Measurements from ENCODE around the gene VOPP1. TPM values are rescaled to one million over a fixed set of nuclear protein-coding genes. Genes with fewer than 3 reads are reported as not detected.
A peak's percentile ranks its signal among the peaks of the same experiment; 100 is the strongest.

Gene VOPP1
- total RNA-seq, 1 donor from 2014 or later: 21.8 TPM

DNA sequence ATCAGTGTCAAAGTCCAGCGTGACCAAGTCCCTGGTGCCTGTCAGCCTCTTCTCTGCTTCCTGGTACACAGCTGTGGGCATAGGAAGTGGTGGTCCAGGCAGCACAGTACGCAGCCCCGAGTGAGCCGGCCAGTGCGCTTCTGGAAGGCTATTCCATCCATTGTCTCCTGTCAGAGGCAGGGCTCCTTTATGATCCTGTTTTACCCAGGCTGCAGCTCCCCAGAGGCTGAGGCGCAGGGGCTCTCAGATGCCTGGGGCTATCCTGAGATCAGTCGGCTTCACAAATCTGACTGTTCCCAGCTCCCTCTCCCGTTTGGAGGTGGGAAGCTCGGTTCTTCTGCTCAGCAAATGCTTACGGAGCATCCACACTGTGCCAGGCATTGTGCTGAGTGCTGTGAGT, 136.8 kb downstream of the VOPP1 start:
- DNase-seq (no peak), ATAC-seq (ENCODE audit: poor library complexity) (no peak)
- intact Hi-C loops (cut with DNase I): loop anchor here (5.0 kb wide), 1 partner anchor 157 kb away; no protein-coding TSS in a partner anchor

DNA sequence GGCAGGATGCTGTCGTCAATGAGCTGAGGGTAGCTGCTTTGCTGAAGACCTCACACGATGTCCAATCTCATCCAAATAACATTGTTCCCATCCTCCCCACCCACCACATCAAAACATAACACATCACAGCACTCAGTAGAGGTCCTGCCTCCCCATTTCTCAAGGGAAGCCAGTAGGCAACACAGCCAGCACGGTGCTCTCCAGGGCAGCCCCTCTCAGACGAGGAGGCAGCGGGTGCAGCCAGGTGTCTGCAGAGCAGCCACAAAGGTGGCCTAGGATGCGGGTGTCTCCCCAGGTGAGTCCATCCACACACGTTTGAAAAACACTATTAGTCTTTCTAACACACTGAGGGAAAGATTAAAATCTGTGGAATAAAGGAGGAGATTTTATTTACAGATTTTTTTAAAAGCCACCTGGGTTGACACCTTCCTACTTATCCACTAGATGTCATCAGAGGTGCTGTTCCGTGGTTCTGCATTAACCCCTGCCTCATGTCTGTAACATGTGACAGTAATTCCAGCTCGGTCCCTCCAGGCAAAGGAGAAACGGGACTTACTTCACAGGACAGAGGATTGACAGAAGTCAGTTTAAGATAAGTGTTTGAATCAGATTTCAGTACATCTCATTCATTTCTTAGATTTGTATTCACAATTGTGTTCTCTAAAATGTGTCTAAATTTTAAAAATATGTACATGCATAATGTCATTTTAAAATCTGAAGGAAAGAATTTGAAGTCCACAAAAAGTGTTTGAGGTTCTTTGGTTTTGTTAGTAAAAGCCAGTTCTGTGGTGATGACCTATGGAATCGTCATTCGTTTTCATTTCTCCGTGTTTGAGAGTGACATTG, 139.1 kb downstream of the VOPP1 start:
- ATAC-seq (ENCODE audit: poor library complexity): peak; percentile 80
- DNase-seq: no peak
- intact Hi-C loops (cut with DNase I): no loop called here

DNA sequence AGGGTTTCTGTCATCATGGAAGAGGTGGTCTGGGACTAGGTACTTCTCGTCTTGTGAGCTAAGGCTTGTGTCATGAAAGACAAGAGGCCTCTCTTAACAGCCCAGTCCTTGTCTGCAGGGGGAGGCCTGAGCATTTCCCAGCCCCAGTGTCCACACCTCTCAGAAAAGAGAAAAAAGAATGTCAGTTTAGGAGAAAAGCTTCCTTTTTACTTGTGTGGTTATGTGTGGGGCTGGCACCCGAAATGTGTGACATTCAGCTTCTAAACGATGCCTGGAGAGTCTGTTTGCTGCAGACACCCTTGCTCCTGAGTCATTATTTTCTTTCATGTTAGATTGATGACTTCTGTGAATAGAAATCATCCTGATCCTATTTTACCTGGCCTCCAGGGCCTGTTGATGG, 139.8 kb downstream of the VOPP1 start:
- intact Hi-C loops (cut with DNase I): no loop called here
- ATAC-seq (ENCODE audit: poor library complexity) (no peak), DNase-seq (no peak)

DNA sequence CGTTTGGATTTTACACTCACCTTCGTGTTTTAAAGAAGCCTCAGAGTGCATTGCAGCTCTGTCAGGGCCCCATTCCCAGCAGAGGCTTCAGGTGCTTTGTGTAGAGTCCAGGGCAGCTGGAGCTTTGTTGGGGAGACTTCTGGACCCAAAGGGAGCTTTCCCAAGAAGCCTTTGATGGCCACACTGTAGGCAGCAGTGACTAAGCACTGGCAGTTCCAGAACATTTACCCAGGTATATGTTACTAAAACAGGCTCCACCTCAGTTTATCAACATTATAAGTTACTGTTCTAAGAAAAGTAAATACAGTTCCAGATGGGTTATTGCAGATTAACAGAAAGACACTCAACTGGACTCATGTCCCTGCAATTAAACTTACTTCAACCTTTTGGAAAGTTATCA, 140.4 kb downstream of the VOPP1 start:
- DNase-seq (no peak), ATAC-seq (ENCODE audit: poor library complexity) (no peak)
- intact Hi-C loops (cut with DNase I): no loop called here

DNA sequence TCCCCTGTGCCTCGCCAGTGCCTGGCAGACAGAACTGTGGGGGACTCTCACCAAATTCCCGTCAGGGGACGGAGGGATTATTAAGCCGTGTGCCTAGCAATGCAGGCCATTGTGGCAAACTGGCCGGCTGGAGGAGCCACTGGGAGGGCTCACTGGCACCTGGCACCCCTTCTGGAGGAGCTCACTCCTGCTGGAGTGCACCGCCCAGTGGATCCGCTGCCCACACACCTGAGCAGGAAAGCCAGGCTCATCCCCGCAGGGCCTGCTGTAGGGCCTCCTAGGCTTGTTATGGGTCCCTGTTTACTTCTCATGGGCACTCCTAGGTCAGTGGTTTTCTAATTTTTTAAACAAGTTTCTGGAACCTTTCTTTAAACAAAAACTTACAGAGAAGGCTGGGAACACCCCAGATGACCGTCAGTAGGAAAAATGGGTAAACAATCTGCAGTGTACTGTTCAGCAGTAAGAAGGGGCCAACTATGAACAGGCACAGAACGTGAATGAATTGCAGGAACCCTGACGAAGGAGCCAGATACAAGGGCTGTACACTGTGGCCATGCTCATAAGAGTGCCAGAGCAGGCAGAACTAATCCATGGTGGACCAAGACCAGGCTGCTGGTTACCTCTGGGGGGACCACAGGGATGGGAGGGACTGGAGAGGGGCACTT, 142.3 kb downstream of the VOPP1 start:
- no peak for ATAC-seq (ENCODE audit: poor library complexity)
- no peak for DNase-seq
- intact Hi-C loops (cut with DNase I): no loop called here

DNA sequence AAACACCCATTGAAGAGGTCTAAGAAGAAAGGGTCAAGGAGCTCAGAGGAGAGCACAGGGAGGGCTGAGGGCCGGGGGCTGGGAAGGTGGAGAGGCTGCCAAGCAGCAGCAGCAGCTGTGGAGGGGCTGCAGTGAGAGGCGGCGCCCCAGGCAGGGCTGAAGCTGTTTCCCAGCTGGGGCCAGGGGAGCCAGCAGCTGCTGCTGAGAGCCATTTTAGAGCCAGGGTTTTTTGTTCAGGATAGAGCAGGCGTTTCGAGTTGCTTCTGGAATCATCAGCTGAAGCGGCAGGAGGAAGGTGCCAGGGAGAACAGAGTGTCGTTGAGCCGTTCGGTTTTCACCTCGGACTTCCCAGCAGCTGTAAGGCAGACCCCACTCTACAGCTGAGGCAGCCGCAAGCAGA, 144.5 kb downstream of the VOPP1 start:
- ATAC-seq (ENCODE audit: poor library complexity) (no peak), DNase-seq (no peak)
- intact Hi-C loops (cut with DNase I): no loop called here

DNA sequence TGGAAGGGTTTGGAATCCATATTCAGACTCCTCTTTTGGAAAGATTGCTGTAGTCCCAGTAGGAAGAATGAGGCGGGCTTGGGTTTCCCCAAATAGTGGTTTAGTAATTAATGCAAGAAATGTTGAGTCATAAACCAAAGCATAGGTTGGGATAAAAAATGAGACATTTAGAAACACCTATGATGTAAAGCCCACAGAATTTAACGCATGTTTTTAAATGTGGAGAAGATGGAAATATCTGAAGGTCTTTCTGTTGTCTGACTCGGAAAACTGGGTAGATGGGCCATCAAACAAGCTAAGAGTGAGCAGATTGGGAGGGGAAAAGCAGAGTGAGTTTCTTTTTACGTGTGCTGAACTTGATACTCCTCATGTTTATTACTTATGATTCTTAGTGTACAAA, 145.0 kb downstream of the VOPP1 start:
- no peak for DNase-seq
- no peak for ATAC-seq (ENCODE audit: poor library complexity)
- intact Hi-C loops (cut with DNase I): no loop called here

DNA sequence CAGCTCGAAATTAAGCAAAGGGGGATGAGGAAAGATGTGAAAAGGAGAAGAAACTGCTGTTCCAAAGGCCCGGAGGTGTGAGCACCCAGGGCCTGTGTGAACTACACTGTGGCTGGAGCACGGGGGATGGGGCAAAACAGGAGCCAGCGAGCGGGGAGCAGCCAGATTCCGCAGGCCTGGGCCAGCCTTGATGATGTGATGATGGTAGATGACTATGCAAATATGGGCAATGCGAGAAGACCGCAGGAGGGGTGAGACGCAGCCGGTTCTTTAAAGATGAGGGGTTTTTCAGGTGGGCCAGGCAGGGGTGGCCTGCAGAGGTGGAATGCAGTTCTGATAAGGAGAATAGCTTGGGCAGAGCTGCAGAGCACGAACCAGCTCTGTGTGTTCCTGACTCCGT, 145.6 kb downstream of the VOPP1 start:
- no peak for ATAC-seq (ENCODE audit: poor library complexity)
- intact Hi-C loops (cut with DNase I): no loop called here

DNA sequence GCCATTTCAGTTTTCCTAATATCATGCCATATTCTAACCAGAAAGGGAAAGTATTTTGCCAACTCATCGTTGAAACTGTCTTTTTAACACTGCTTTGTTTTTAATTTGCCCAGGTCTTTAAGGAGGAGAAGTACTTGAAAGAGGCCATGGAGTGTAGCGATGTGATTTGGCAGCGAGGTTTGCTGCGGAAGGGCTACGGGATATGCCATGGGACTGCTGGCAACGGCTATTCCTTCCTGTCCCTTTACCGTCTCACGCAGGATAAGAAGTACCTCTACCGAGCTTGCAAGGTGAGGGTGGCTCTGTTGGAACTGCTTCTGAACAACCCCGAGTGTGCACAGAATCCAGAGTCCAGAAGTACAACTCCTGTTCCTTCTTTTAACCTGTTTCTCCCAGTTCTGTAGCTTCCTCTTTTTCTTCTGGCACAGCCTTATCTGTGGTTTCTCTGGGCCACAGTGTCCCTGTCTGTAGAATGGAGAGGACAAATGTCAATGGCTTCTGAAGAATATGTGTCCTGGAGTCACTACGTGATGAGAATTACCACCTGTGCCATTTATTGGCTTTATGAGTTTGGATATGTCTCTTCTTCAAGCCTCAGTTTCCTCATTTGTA, 147.1 kb downstream of the VOPP1 start:
- DNase-seq (no peak), ATAC-seq (ENCODE audit: poor library complexity) (no peak)
- intact Hi-C loops (cut with DNase I): no loop called here

More for the DNA sequence above, 145.6 kb downstream of the VOPP1 start:
- no peak for DNase-seq

DNA sequence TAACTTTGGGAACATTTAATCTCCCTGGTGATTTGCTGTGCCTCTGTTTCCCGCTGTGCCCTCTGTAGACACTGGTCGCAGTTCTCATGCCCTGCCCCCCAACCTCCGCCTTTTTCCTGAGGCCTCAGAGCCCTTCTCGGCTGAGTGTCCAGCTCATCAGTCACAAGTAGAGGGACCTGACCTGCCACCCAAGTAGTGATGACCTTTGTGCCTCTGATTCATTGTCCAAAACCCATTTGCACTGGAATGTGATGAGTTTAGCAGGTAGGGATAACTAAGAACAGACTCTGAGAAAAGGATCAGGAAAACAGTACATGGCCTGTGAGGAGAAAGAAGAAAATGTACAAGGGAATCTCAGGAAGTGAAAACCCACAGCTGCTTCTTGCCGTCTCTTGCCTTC, 148.4 kb downstream of the VOPP1 start:
- intact Hi-C loops (cut with DNase I): no loop called here

DNA sequence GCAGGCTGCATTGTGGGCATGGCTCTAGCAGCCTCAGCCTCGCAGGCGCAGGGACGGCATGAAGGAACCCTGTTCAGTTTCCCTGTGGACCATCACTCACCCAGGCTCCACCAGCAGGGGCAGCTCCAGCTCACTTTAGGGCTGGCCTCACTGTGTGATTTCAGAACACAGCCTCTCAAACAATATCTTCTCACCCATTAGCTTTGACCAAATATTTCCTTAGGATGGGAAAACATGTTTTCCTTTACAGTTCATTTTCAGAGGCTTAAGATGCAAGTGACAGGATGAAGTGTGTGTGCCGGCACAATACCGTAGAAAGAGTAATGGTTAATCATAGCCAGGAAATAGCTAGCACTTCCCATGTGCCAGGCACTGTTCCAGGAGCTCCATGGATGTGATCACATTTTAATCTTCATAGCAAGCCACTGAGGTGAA, 149.0 kb downstream of the VOPP1 start:
- intact Hi-C loops (cut with DNase I): no loop called here
- ATAC-seq (ENCODE audit: poor library complexity): no peak
- no peak for DNase-seq

More for the DNA sequence above, 148.4 kb downstream of the VOPP1 start:
- DNase-seq (no peak), ATAC-seq (ENCODE audit: poor library complexity) (no peak)

Other genes starting within 250 kb of the VOPP1 start
- 5.6 TPM for gene LANCL2, start 207.2 kb downstream of the VOPP1 start, total RNA-seq